HG02642 (cell line): Measurements from ENCODE around the gene RFC2.
A peak's percentile ranks its signal among the peaks of the same experiment; 100 is the strongest.
"Not testable (repeated sequence)": the region's sequence is repeated elsewhere in the genome, so short reads cannot be mapped to it uniquely, and the experiment has no call there.

Experiments used
- ATAC-seq: cut with Tn5 transposase; IDR thresholded peaks from one replicate; pipeline ENCODE4 v1.9.1; 2021; ENCODE audit warnings: mild to moderate bottlenecking; ENCODE audit not compliant: unreplicated experiment, poor library complexity

The RFC2 gene

GRCh38 chr7:74253331-74253730 is 868 bp downstream of the RFC2 start:
- ATAC-seq: no peak

GRCh38 chr7:74252893-74253292 is 1.3 kb downstream of the RFC2 start:
- no peak for ATAC-seq

GRCh38 chr7:74249058-74249457 is 5.1 kb downstream of the RFC2 start:
- ATAC-seq: not testable (repeated sequence)

GRCh38 chr7:74248156-74248555 is 6.0 kb downstream of the RFC2 start:
- ATAC-seq: no peak

- ATAC-seq: no peak
Observed at GRCh38 chr7:74246497-74246896, 7.7 kb downstream of the RFC2 start.

GRCh38 chr7:74242122-74242443 is 12.1 kb downstream of the RFC2 start:
- no peak for ATAC-seq

GRCh38 chr7:74240482-74240881 is 13.7 kb downstream of the RFC2 start:
- ATAC-seq: no peak

GRCh38 chr7:74236284-74236683 is 17.9 kb downstream of the RFC2 start:
- ATAC-seq: no peak

- ATAC-seq: no peak
Observed at GRCh38 chr7:74235518-74236268, 18.5 kb downstream of the RFC2 start.

- no peak for ATAC-seq
Observed at GRCh38 chr7:74233655-74234285, 20.4 kb downstream of the RFC2 start.

GRCh38 chr7:74231232-74231590 is 23.0 kb downstream of the RFC2 start:
- ATAC-seq: peak; percentile 65

- peak; percentile 41 for ATAC-seq
Observed at GRCh38 chr7:74230446-74231231, 23.6 kb downstream of the RFC2 start.

GRCh38 chr7:74228951-74229900 is 25.0 kb downstream of the RFC2 start:
- no peak for ATAC-seq

- ATAC-seq: no peak
Observed at GRCh38 chr7:74226633-74227032, 27.6 kb downstream of the RFC2 start.

- ATAC-seq: no peak
Observed at GRCh38 chr7:74225400-74225799, 28.8 kb downstream of the RFC2 start.

- ATAC-seq: not testable (repeated sequence)
Observed at GRCh38 chr7:74224907-74225306, 29.3 kb downstream of the RFC2 start.

- no peak for ATAC-seq
Observed at GRCh38 chr7:74224511-74224832, 29.7 kb downstream of the RFC2 start.

- no peak for ATAC-seq
Observed at GRCh38 chr7:74223711-74224510, 30.3 kb downstream of the RFC2 start.

GRCh38 chr7:74222851-74223710 is 31.1 kb downstream of the RFC2 start:
- no peak for ATAC-seq
